ENCODE data around the gene CPXM1. TPM values are rescaled to one million over a fixed set of nuclear protein-coding genes. Genes with fewer than 3 reads are reported as not detected.

The CPXM1 gene
- total and polyA plus RNA-seq, 11 donors, result 0.27 to 21.5 (median 0.72) TPM

- DNase-seq, result peak in 1 of 5 donors; percentile 14
- intact Hi-C loops (cut with DNase I), result loop anchor here in 1 of 10 donors (10.0 kb wide), 1 partner anchor 65 kb away; no protein-coding TSS in a partner anchor
- ATAC-seq, result no peak
Observed at GRCh38 chr20:2749343-2749950, 51.0 kb downstream of the CPXM1 start.

GRCh38 chr20:2748551-2749342, 51.7 kb downstream of the CPXM1 start:
- Histone ChIP-seq H3K4me3 (no peak overlapping the region), H3K27me3 (peaks cover 5 to 31% (median 19%) of the 10 kb centered on the region in 9 donors), H3K27ac (no peak overlapping the region), H3K9me3 (no peaks in the 10 kb centered on the region), H3K4me1 (peaks cover 0 to 30% (median 20%) of the 10 kb centered on the region in 12 donors), H3K36me3 (no peaks in the 10 kb centered on the region)
- intact Hi-C loops (cut with DNase I), result loop anchor here in 1 of 10 donors (10.0 kb wide), 1 partner anchor 64 kb away; no protein-coding TSS in a partner anchor
- ATAC-seq, result no peak
- WGBS, 4 donors, result 67 to 69% (median 67%) methylated on average over 10 of the region's 10 CpGs
- no peak for DNase-seq
- TF ChIP-seq POLR2A (IDR thresholded peaks at IDR 0.05), result no peak
- TF ChIP-seq CTCF (IDR thresholded peaks at IDR 0.05), result no peak

More at GRCh38 chr20:2749343-2749950, 51.0 kb downstream of the CPXM1 start:
- Histone ChIP-seq H3K4me1 (peaks cover 0 to 30% (median 20%) of the 10 kb centered on the region in 12 donors), H3K36me3 (no peaks in the 10 kb centered on the region), H3K9me3 (no peaks in the 10 kb centered on the region), H3K27ac (no peak overlapping the region), H3K27me3 (peaks cover 5 to 37% (median 24%) of the 10 kb centered on the region in 9 donors), H3K4me3 (no peak overlapping the region)
- WGBS, 4 donors, result 31 to 42% (median 36%) methylated on average over 9 to 49 of the region's 49 CpGs
- TF ChIP-seq POLR2A (IDR thresholded peaks at IDR 0.05) (no peak), CTCF (IDR thresholded peaks at IDR 0.05) (no peak)

GRCh38 chr20:2747676-2748235, 52.7 kb downstream of the CPXM1 start:
- ATAC-seq (no peak), DNase-seq (peak in 1 of 5 donors; percentile 1)
- intact Hi-C loops (cut with DNase I), result loop anchor here in 1 of 10 donors (10.0 kb wide), 1 partner anchor 63 kb away; no protein-coding TSS in a partner anchor
- WGBS, 4 donors, result 91 to 94% (median 91%) methylated on average over 8 of the region's 8 CpGs
- Histone ChIP-seq H3K27ac (no peak overlapping the region), H3K4me1 (peaks cover 0 to 25% (median 13%) of the 10 kb centered on the region in 12 donors), H3K9me3 (no peaks in the 10 kb centered on the region), H3K4me3 (no peak overlapping the region), H3K36me3 (no peaks in the 10 kb centered on the region), H3K27me3 (peaks cover 0 to 25% (median 9%) of the 10 kb centered on the region in 9 donors)
- no peak for TF ChIP-seq POLR2A (IDR thresholded peaks at IDR 0.05)
- TF ChIP-seq CTCF (IDR thresholded peaks at IDR 0.05), result no peak
